Gastroesophageal sphincter (tissue), 4 donors: ENCODE data around the gene IL25. TPM values are rescaled to one million over a fixed set of nuclear protein-coding genes. Genes with fewer than 3 reads are reported as not detected.

Source experiments
- ATAC-seq: fragments of 150-250 bp; one replicate; pipeline ENCODE4 v1.9.1; 2016; ENCODE audit warnings: mild to moderate bottlenecking, moderate library complexity
- H3K27ac ChIP-seq, 4 donors: fragments of 200-600 bp; sonication (generic) in 3 of 4; 1 replicate in 3 of 4; 2 replicates in 1 of 4; pipeline ENCODE4 v1.5.1; 2016 to 2019
- H3K27me3 ChIP-seq: fragments of 200-600 bp; sonication (generic); one replicate; pipeline ENCODE4 v1.5.1; 2019
- H3K36me3 ChIP-seq, 2 donors: fragments of 200-600 bp; sonication (generic); one replicate each; pipeline ENCODE4 v1.5.1; 2019; ENCODE audit warnings: control low read depth in 1 of 2
- H3K4me1 ChIP-seq, 3 donors: fragments of 200-600 bp; sonication (generic); 1 replicate in 2 of 3; 2 replicates in 1 of 3; pipeline ENCODE4 v1.5.1; 2016 to 2019; ENCODE audit warnings: control low read depth in 2 of 3
- H3K4me3 ChIP-seq, 2 donors: fragments of 200-600 bp; sonication (generic); one replicate each; pipeline ENCODE4 v1.5.1; 2019; ENCODE audit warnings: mild to moderate bottlenecking in 1 of 2, moderate library complexity in 1 of 2
- H3K9me3 ChIP-seq, 3 donors: fragments of 200-600 bp; sonication (generic); one replicate each; pipeline ENCODE4 v1.5.1; 2017 to 2019; ENCODE audit warnings: control low read depth in 2 of 3
- EP300 ChIP-seq: sonication (generic); formaldehyde crosslinking; IDR thresholded peaks from one replicate; pipeline ENCODE4 v1.6.1; 2017; ENCODE audit warnings: antibody characterized with exemption, mild to moderate bottlenecking
- POLR2A ChIP-seq, 2 donors: fragments of 450-650 bp; IDR thresholded peaks; one replicate each; pipeline ENCODE4 v1.6.1; 2017; ENCODE audit warnings: antibody characterized with exemption in 2 of 2, mild to moderate bottlenecking in 2 of 2, moderate library complexity in 1 of 2
- POLR2AphosphoS5 ChIP-seq: sonication (generic); formaldehyde crosslinking; IDR thresholded peaks from one replicate; pipeline ENCODE4 v1.6.1; 2017; ENCODE audit warnings: antibody characterized with exemption
- WGBS, 2 donors: methylation state at CpG; one replicate each; pipeline ENCODE4 v1.1.5; 2018; ENCODE audit warnings: low coverage in 1 of 2; 5-methylcytosine and 5-hydroxymethylcytosine counted together
- total RNA-seq, 4 donors: library from RNA; depleted of rRNA; stranded (reverse); fragments of >200 nt; gene quantifications; one replicate each; pipeline ENCODE4 v1.1.0, GENCODE V29; 2016
- TF ChIP-seq, protein P1 (sequence below), 4 experiments: fragments of 200-600 bp in 2 of 4; fragments of 450-650 bp in 2 of 4; sonication (generic) in 1 of 4; IDR thresholded peaks; one replicate each; pipeline ENCODE4 v1.5.1; 2017 to 2019; ENCODE audit warnings: antibody characterized with exemption in 4 of 4, mild to moderate bottlenecking in 2 of 4, moderate library complexity in 2 of 4

The IL25 gene
- total RNA-seq, 4 donors from 2014 or later = not detected

DNA sequence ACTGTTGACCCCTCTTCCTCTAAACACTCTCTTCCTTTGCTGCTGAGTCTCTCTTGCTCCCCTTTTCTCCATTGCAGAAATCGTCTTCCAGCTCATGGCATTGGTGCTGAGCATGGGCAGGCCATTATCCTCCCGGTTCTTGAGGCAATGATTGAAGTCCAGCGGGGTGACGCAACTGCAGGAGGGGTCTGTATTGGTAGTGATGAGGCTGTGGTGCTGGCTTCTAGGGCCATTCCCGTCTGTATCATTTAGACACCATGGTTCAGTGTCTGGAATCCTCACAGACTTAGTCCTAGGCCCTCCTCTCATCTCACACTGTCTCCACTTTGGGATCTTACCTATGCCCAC lies 19.2 kb upstream of the IL25 start:
- Histone ChIP-seq H3K4me1 (peaks cover 0 to 22% (median 6%) of the 10 kb centered on the region in 3 donors), H3K9me3 (no peaks in the 10 kb centered on the region), H3K4me3 (no peak overlapping the region), H3K36me3 (peaks cover 0 to 24% of the 10 kb centered on the region in 2 donors), H3K27me3 (no peaks in the 10 kb centered on the region), H3K27ac (peak overlapping the region in 1 of 4 donors; percentile 82)
- WGBS, 2 donors = 20 to 50% methylated on average over 2 of the region's 5 CpGs
- no peak for ATAC-seq
- no peak for TF ChIP-seq EP300

DNA sequence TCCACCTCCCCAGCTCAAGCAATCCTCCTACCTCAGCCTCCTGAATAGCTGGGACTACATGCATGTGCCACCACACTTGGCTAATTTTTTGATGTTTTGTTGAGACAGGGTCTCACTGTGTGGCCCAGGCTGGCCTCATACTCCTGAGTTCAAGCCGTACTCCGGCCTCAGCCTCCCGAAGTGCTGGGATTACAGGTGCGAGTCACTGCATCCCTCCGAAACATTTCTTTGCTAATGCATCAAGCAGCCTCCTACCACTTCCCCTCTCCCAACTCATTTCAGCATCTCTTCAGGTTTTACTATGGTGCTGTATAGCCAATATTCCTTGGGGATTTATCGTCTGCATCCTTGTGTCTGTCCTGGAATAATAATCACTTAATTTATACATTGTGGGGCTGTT lies 17.6 kb upstream of the IL25 start:
- ATAC-seq = no peak
- H3K4me3 ChIP-seq = no peak overlapping the region
- H3K9me3 ChIP-seq = no peaks in the 10 kb centered on the region
- H3K27ac ChIP-seq = no peak overlapping the region
- no peaks in the 10 kb centered on the region for H3K27me3 ChIP-seq
- H3K4me1 ChIP-seq = peaks cover 0 to 38% (median 6%) of the 10 kb centered on the region in 3 donors
- TF ChIP-seq POLR2AphosphoS5 = no peak
- TF ChIP-seq POLR2A (IDR thresholded peaks at IDR 0.05) = no peak
- TF ChIP-seq EP300 = no peak
- TF ChIP-seq, protein P1, sequence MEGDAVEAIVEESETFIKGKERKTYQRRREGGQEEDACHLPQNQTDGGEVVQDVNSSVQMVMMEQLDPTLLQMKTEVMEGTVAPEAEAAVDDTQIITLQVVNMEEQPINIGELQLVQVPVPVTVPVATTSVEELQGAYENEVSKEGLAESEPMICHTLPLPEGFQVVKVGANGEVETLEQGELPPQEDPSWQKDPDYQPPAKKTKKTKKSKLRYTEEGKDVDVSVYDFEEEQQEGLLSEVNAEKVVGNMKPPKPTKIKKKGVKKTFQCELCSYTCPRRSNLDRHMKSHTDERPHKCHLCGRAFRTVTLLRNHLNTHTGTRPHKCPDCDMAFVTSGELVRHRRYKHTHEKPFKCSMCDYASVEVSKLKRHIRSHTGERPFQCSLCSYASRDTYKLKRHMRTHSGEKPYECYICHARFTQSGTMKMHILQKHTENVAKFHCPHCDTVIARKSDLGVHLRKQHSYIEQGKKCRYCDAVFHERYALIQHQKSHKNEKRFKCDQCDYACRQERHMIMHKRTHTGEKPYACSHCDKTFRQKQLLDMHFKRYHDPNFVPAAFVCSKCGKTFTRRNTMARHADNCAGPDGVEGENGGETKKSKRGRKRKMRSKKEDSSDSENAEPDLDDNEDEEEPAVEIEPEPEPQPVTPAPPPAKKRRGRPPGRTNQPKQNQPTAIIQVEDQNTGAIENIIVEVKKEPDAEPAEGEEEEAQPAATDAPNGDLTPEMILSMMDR (IDR thresholded peaks at IDR 0.05) = no peak
- WGBS, 2 donors = 74 to 85% methylated on average over 5 to 6 of the region's 6 CpGs
- peaks cover 0 to 40% of the 10 kb centered on the region in 2 donors for H3K36me3 ChIP-seq

DNA sequence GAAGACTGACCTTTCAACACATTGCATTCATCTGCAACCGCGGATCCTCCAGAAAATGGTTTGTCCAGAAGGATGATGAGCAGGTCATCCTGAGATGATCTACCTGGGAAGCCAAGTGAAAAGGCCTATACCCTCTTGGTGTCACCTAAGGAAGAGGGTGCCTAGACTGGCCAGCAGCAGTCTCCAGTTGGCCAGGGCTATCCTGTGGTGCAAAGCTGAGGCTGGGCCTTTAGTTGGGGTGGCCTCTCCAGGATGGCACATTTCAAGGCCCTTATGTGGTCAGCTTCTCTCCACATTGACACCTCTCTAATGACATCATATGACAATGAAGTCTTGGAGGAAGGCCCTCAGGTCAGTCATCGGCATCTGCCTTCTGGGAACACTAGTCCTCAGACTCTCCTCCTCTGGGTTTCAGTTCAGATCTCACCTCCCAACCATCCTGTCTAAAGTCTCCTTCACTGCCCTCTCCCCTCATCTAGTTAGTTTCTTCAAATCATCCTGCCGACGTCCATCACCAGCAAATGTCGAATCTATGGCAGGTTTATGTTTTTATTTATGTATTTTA lies 16.7 kb upstream of the IL25 start:
- H3K4me3 ChIP-seq = no peak overlapping the region
- H3K27me3 ChIP-seq = no peaks in the 10 kb centered on the region
- H3K36me3 ChIP-seq = peaks cover 0 to 45% of the 10 kb centered on the region in 2 donors
- no peak overlapping the region for H3K27ac ChIP-seq
- TF ChIP-seq POLR2AphosphoS5 = no peak
- TF ChIP-seq, protein P1 (IDR thresholded peaks at IDR 0.05) = no peak
- TF ChIP-seq POLR2A (IDR thresholded peaks at IDR 0.05) = no peak
- no peak for TF ChIP-seq EP300
- ATAC-seq = no peak
- 62 to 88% methylated on average over 3 to 4 of the region's 6 CpGs for WGBS, 2 donors
- no peaks in the 10 kb centered on the region for H3K9me3 ChIP-seq
- H3K4me1 ChIP-seq = peaks cover 0 to 48% (median 6%) of the 10 kb centered on the region in 3 donors

DNA sequence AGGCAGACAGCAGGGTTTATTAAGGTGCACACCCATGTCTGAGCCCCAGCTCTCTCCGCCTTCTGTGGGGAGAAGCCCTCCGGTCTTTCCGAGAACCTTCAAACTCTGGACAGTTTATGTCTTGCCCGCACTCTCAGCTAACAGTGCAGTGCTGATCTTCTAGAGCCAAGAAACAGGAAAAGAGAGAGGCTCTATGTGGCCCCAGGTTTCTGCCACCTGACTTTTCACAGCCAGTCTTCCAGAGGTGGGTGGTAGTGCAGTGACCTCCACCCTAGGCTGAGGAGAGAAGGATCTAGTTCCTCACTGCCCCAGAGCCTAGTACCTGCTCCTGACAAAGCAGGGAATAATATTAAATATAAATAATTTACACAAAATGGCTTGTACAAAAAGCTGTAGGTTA lies 15.9 kb upstream of the IL25 start:
- no peak for ATAC-seq
- no CpG with 5 or more reads among the region's 4 CpGs for WGBS, 2 donors
- H3K9me3 ChIP-seq = no peaks in the 10 kb centered on the region
- TF ChIP-seq POLR2AphosphoS5 = no peak
- TF ChIP-seq, protein P1 (IDR thresholded peaks at IDR 0.05) = no peak
- peaks cover 0 to 45% of the 10 kb centered on the region in 2 donors for H3K36me3 ChIP-seq
- H3K4me1 ChIP-seq = peaks cover 0 to 50% (median 5%) of the 10 kb centered on the region in 3 donors
- H3K27ac ChIP-seq = no peak overlapping the region
- no peak overlapping the region for H3K4me3 ChIP-seq
- H3K27me3 ChIP-seq = no peaks in the 10 kb centered on the region

DNA sequence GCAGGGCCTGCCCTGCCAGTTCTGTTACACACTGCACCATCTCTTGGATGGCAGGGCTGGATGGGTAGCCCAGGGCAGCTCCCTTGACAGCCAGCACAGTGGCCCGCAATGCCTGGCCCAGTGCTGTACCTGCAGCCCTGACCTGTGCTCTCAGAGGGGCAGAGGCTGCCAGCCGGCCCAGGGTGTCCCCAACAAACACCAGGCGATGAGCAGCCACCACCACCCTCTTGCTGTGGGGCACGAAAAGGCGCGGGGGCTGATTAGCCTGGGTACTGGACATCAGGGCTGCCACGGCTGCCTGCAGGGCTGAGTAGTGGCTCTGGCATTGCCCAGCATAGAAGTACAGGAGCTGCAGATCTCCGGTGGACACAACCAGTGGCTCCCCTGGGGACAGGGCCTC lies 15.3 kb upstream of the IL25 start:
- TF ChIP-seq POLR2A (IDR thresholded peaks at IDR 0.05) (no peak), EP300 (no peak), POLR2AphosphoS5 (no peak)
- TF ChIP-seq, protein P1 (IDR thresholded peaks at IDR 0.05) = no peak
- Histone ChIP-seq H3K27ac (peak overlapping the region in 1 of 4 donors; percentile 14), H3K4me3 (no peak overlapping the region), H3K4me1 (peaks cover 0 to 50% (median under 1%) of the 10 kb centered on the region in 3 donors), H3K27me3 (no peaks in the 10 kb centered on the region), H3K36me3 (peaks cover 0 to 45% of the 10 kb centered on the region in 2 donors), H3K9me3 (no peaks in the 10 kb centered on the region)
- no peak for ATAC-seq
- WGBS, 2 donors = 63 to 100% methylated on average over 1 to 2 of the region's 8 CpGs
